ENCODE measurements around the gene CAMSAP1. TPM values are rescaled to one million over a fixed set of nuclear protein-coding genes. Genes with fewer than 3 reads are reported as not detected.

Gene CAMSAP1
- total RNA-seq, 1 experiment from 2014 or later: 24.8 TPM

DNA sequence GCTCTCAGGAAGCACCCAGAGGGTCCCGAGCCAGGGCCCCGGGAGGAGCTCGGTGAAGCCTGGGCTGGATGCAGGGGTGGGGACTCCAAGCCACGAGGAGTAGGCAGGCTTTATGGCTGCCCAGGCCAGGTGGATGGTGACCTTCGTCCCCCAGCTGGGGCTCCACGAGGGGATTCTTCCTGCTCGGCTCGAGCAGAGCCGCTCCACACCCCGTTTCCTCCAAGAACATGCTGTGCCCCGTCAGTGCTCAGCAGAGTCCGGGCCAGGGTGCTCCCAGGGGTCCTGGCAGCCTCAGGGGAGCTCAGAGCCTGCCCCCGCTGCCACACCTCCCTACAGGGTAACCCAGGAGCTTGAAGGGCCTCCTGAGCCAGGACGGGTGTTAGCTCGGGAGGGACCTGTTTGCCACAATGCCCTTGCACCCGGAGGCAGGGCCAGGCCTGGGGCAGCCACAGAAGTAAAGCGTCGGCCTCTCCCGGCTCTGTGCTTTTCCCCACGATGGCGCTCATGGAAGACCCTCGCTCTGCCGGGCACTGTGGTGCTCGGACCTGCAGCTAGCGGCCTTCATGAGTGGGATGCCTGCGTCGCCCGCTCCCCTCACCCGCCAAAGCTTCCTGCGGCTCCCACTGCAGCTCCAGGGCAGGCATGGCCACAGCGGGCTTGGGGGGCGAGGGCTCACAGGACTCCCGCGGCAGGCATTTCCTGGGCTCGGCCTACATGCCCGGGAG lies 118.6 kb downstream of the CAMSAP1 start:
- H3K27ac ChIP-seq (ENCODE audit: low read length): no peak overlapping the region
- H3K36me3 ChIP-seq (ENCODE audit: control insufficient read depth, insufficient read depth, low read length): no peaks in the 10 kb centered on the region
- intact Hi-C loops (cut with micrococcal nuclease; ENCODE audit: unreplicated experiment) (no loop called here), in situ Hi-C loops (cut with HindIII; ENCODE audit: low pct_unique_long_range_greater_than_20kb, low sequenced_read_pairs) (no loop called here)
- ATAC-seq: no peak
- H3K9me3 ChIP-seq (ENCODE audit: control insufficient read depth, insufficient read depth, low read depth, low read length): no peaks in the 10 kb centered on the region
- no TSS peak for BruUV-seq (replicated peaks)
- CTCF ChIA-PET: no interaction called here
- TF ChIP-seq TCF7L2 (IDR thresholded peaks at IDR 0.05; ENCODE audit: low read depth, low read length): no peak
- no peak for TF ChIP-seq CTCF (IDR thresholded peaks at IDR 0.05)
- TF ChIP-seq, protein P1, sequence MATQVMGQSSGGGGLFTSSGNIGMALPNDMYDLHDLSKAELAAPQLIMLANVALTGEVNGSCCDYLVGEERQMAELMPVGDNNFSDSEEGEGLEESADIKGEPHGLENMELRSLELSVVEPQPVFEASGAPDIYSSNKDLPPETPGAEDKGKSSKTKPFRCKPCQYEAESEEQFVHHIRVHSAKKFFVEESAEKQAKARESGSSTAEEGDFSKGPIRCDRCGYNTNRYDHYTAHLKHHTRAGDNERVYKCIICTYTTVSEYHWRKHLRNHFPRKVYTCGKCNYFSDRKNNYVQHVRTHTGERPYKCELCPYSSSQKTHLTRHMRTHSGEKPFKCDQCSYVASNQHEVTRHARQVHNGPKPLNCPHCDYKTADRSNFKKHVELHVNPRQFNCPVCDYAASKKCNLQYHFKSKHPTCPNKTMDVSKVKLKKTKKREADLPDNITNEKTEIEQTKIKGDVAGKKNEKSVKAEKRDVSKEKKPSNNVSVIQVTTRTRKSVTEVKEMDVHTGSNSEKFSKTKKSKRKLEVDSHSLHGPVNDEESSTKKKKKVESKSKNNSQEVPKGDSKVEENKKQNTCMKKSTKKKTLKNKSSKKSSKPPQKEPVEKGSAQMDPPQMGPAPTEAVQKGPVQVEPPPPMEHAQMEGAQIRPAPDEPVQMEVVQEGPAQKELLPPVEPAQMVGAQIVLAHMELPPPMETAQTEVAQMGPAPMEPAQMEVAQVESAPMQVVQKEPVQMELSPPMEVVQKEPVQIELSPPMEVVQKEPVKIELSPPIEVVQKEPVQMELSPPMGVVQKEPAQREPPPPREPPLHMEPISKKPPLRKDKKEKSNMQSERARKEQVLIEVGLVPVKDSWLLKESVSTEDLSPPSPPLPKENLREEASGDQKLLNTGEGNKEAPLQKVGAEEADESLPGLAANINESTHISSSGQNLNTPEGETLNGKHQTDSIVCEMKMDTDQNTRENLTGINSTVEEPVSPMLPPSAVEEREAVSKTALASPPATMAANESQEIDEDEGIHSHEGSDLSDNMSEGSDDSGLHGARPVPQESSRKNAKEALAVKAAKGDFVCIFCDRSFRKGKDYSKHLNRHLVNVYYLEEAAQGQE (IDR thresholded peaks at IDR 0.05; ENCODE audit: insufficient read depth in 1 of 2, low read depth in 2 of 2, low read length in 1 of 2): no peak
- no peak for TF ChIP-seq SIN3A (IDR thresholded peaks at IDR 0.05; ENCODE audit: borderline replicate concordance, insufficient read depth, low read depth, low read length)
- no peak for TF ChIP-seq POLR2AphosphoS5 (IDR thresholded peaks at IDR 0.05; ENCODE audit: low read depth, low read length)
- DNase-seq (ENCODE audit: low read depth, low spot score): no peak
- H3K27me3 ChIP-seq (ENCODE audit: control insufficient read depth, insufficient read depth, low read length): no peaks in the 10 kb centered on the region
- POLR2A ChIA-PET: no interaction called here
- H3K4me3 ChIP-seq (ENCODE audit: low read depth in 2 of 2, low read length in 2 of 2): no peak overlapping the region
- no peaks in the 10 kb centered on the region for H3K4me1 ChIP-seq (ENCODE audit: control insufficient read depth, insufficient read depth, low read length)

DNA sequence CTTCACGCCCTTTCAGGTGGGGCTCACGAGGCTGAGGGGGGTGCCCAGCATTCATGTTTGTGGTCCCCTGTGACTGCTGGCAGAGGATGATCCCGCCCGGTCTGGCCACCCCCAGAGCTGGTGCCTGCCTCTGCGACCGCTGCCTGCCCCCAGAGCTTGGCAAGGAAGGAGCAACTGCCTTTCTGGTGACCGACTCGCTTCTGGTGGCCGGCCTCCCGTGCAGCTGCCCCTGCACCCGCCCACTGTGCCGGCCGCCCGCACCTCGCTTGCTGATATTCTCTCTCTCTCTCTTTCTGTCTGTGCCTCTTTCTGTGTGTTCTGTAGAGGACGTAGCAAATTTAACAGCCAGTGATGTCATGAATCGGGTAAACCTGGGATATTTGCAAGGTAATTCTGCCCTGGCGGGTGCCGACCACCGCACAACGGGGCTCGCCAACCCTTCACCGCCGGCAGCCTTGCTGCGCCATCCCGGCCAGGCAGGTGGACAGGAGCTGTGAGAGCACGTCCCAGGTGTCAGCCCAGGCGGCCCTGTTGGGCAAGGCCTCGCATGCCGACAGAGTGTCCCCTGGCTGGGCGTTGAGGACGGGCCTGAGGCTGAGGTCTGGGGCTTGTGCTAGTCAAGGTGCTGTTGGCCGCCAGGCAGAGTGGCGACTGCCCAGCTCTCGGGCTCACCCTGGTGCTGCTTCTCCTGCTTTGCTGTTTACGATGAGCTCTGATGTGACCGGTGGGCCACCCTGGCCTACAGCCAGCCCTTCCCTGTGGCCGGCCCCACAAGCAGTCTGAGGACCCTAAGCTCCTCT lies 119.4 kb downstream of the CAMSAP1 start:
- ChIA-PET POLR2A (no interaction called here), CTCF (no interaction called here)
- Histone ChIP-seq H3K4me3 (ENCODE audit: low read depth in 2 of 2, low read length in 2 of 2) (no peak overlapping the region), H3K9me3 (ENCODE audit: control insufficient read depth, insufficient read depth, low read depth, low read length) (no peaks in the 10 kb centered on the region), H3K4me1 (ENCODE audit: control insufficient read depth, insufficient read depth, low read length) (no peaks in the 10 kb centered on the region), H3K36me3 (ENCODE audit: control insufficient read depth, insufficient read depth, low read length) (no peaks in the 10 kb centered on the region), H3K27me3 (ENCODE audit: control insufficient read depth, insufficient read depth, low read length) (no peaks in the 10 kb centered on the region), H3K27ac (ENCODE audit: low read length) (no peak overlapping the region)
- DNase-seq (ENCODE audit: low read depth, low spot score) (no peak), ATAC-seq (no peak)
- BruUV-seq (replicated peaks): no TSS peak
- in situ Hi-C loops (cut with HindIII; ENCODE audit: low pct_unique_long_range_greater_than_20kb, low sequenced_read_pairs): no loop called here
- intact Hi-C loops (cut with micrococcal nuclease; ENCODE audit: unreplicated experiment): no loop called here
- TF ChIP-seq CTCF (IDR thresholded peaks at IDR 0.05) (no peak), POLR2AphosphoS5 (IDR thresholded peaks at IDR 0.05; ENCODE audit: low read depth, low read length) (no peak), TCF7L2 (IDR thresholded peaks at IDR 0.05; ENCODE audit: low read depth, low read length) (no peak), SIN3A (IDR thresholded peaks at IDR 0.05; ENCODE audit: borderline replicate concordance, insufficient read depth, low read depth, low read length) (no peak)
- TF ChIP-seq, protein P1 (IDR thresholded peaks at IDR 0.05; ENCODE audit: insufficient read depth in 1 of 2, low read depth in 2 of 2, low read length in 1 of 2): no peak
